Daoy (cell line): ENCODE data around the gene RABGGTA. TPM values are rescaled to one million over a fixed set of nuclear protein-coding genes. Genes with fewer than 3 reads are reported as not detected.
"Not testable (repeated sequence)": the region's sequence is repeated elsewhere in the genome, so short reads cannot be mapped to it uniquely, and the experiment has no call there.

Source experiments
- DNase-seq: peaks from one replicate; pipeline ENCODE4 v3.0.0-alpha.2; 2015; ENCODE audit warnings: low read depth
- total RNA-seq: library from RNA; depleted of rRNA; stranded (reverse); fragments of >200 nt; shearing (Covaris generic); gene quantifications from 2 replicates; pipeline ENCODE4 v1.2.3, GENCODE V29; 2014

RABGGTA gene
- total RNA-seq, 1 experiment from 2014 or later = 21.5 TPM

DNA sequence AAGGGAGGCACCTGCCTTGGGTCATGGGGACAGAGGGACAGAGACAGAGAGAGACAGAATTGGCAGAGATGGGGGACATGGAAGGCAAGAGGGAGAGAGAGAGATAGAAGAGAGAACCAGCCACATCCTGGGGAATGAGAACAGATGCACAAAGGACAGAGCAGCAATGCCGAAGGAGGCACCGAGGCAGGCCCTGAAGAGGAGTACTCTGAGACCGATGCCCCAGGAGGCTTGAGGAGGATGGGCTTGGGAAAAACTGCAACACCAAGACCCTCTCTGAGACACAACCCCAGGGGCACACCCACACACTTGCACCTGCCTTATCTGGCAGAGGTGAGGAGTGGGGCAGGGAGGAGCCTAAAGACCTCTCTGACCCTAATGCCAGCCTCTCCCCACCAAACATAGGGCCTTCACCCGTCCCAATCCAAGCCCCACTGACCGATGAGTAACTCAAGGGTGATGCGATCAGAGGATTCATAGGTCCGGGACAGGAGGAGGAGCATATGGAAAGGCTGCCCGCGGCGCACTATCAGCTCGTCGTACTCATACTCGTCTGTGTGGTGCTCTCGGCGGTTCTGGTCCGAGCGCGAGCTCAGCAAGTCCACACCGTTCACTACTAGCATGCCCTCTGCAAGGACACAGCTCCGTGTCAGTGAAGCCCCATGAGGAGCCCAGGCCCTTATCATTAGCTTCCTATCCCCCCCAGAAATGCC lies 10.0 kb downstream of the RABGGTA start:
- no peak for DNase-seq

- no peak for DNase-seq
Observed at GRCh38 chr14:24260780-24261157, 10.6 kb downstream of the RABGGTA start.

DNA sequence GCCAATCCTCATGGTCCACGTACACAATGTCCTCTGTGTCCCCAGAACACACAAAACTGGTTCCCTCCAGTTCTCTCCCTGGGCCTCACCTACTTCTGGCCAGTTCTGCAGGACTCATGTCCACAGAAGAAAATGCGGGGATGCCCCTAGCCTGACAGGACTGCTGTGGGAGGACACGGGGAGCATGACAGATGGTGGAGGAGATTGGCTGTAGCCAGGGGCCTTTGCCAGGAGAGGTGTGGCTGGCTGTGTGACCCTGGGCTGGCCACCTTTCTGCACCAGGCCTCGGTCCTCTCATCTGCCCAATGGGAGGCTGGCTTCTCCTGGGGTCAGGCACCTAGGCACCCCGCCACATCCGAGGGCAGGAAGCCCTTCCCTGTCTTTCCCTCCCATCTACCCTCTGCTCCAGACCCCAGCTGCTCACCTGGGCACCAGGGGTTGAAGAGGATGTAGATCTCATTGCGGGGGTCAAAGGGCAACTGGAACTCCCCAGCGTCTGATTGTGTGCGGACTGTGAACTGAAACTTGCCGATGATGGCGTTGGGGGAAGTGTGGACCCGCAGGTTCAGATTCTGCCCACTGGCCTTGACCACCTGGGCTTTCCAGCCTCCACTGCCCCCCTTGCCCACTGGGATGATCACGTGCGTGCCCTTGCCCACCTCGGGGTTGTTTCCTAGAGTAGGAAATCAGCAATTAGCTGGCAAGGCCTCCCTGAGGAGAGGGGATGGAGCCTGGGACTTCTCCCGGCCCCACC lies 11.2 kb downstream of the RABGGTA start:
- no peak for DNase-seq

DNA sequence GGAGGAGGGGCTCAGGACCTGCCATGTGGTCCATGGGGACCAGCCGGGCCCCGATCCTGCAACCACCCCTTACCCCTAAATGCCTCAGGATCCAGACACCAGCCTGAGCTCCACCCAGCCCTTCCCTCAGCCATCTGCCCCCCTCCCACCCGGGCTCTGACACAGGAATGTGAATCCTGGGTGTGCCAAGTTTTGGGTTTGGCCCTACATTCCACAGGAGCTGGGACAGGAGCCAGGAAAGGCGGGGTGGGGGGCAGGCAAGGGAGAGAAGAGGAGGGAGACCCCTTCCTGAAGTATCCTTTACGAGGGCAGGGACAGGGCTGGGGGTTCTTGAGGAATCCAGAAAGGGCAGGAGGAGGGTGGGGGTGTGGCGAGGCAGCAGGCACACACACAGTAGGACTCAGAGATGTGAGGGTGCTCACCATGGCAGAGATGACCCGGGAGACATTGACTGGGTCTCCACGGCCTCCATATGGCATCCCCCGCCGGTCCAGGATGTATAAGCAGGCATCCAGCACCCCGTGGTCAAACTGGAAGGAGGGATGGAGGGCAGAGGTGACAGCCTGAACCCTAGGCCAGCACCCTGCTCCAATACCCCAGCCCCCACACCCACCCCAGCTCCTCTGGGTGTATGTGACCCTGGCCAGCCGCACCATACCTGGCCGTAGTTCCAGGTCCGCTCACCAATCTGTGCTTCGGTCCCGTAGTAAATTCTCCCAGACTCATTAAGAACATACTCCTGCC lies 11.9 kb downstream of the RABGGTA start:
- peak; percentile 35 for DNase-seq

- no peak for DNase-seq
Observed at GRCh38 chr14:24258548-24259265, 12.7 kb downstream of the RABGGTA start.

- no peak for DNase-seq
Observed at GRCh38 chr14:24258119-24258518, 13.3 kb downstream of the RABGGTA start.

- no peak for DNase-seq
Observed at GRCh38 chr14:24256960-24257359, 14.4 kb downstream of the RABGGTA start.

GRCh38 chr14:24255931-24256711 lies 15.3 kb downstream of the RABGGTA start:
- no peak for DNase-seq

- DNase-seq = no peak
Observed at GRCh38 chr14:24255438-24255837, 16.0 kb downstream of the RABGGTA start.

GRCh38 chr14:24254630-24255392 lies 16.6 kb downstream of the RABGGTA start:
- no peak for DNase-seq

DNA sequence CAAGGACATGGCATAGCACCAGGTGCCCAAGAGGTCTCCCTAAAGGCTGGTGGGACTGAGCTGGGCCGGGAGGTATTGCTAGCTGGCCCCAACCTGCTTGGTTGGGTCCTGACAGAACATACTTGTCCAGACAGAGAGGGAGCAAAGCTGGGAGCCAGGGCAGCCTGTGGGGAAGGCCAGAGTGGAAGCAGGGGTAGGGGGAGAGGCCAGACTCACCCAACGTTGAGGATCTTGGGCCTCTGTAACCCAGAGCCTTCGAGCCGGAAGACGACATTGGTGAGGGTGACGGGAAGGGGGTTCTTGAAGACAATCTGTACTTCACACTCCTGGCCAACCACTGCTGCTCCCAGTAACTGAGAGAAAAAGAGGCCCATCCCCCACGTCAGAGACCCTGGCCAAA lies 17.5 kb downstream of the RABGGTA start:
- DNase-seq = no peak

- DNase-seq = no peak
Observed at GRCh38 chr14:24252289-24253124, 18.9 kb downstream of the RABGGTA start.

GRCh38 chr14:24251880-24252288 lies 19.5 kb downstream of the RABGGTA start:
- peak; percentile 72 for DNase-seq

DNA sequence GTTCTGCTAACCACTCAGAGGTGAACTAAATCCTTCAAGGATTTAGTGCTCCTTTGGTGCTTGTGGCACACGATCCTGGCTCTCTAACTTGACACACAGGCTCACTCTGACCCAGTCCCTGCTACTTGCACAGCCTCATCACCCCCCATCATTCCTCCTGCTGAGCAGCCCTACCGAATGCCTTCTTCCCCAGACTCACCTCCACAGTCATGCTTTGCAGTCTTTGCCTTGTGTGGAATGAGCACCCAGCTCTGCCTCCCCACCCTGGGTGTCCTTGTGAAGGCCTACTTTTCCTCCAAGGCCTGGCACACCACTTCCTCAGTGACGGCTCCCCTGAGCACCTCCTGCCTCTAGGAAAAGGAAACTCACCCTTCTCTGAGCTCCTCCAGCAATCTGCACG lies 21.0 kb downstream of the RABGGTA start:
- DNase-seq = no peak

GRCh38 chr14:24249230-24250021 lies 22.0 kb downstream of the RABGGTA start:
- DNase-seq = no peak

- no peak for DNase-seq
Observed at GRCh38 chr14:24247422-24247821, 24.0 kb downstream of the RABGGTA start.

DNA sequence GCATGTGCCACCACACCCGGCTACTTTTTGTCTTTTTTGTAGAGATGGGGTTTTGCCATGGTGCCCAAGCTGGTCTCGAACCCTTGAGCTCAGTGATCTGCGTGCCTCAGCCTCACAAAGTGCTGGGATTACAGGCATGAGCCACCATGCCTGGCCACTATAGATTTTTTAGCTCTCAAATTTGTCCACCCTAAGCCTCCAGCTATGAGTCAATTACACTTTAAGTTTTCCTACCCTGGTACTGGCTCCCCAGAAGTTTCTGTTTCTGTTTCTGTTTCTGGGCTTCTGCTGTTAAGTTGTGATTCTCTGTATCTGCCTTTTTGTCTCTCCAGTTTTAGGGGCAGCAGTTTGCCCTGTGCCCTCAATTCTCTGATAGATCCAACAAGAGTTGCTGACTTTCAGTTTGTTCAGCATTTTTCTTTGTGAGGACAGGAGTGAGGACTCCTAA lies 24.6 kb downstream of the RABGGTA start:
- peak; percentile 23 for DNase-seq

DNA sequence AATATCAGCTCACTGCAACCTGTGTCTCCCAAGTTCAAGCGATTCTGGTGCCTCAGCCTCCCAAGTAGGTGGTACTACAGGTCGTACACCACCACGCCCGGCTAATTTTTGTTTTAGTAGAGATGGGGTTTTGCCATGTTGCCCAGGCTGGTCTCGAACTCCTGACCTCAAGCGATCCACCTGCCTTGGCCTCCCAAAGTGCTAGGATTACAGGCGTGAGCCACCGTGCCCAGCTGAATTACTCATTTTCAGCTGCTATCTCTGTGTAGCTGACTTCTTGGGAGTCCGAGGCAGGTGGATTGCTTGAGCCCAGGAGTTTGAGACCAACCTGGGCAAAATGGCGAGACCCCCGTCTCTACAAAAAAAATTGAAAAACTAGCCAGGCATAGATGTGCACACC lies 26.0 kb downstream of the RABGGTA start:
- not testable (repeated sequence) for DNase-seq
